Fibroblast of the aortic adventitia (primary cell): Measurements from ENCODE around the gene DAG1. TPM values are rescaled to one million over a fixed set of nuclear protein-coding genes. Genes with fewer than 3 reads are reported as not detected.

Experiments used
- DNase-seq: peaks from one replicate; pipeline ENCODE4 v3.0.0-alpha.2; 2010; ENCODE audit warnings: low read depth
- H3K4me3 ChIP-seq: 2 replicates; pipeline ENCODE4 v1.5.1; 2011; ENCODE audit warnings: low read depth, mild to moderate bottlenecking, control low read depth, low read length, moderate library complexity
- CTCF ChIP-seq: IDR thresholded peaks from 2 replicates; pipeline ENCODE4 v1.5.1; 2011; ENCODE audit warnings: mild to moderate bottlenecking, low read length, control low read depth, inconsistent platforms; ENCODE audit not compliant: insufficient read depth
- total RNA-seq: library from RNA; depleted of rRNA; stranded (reverse); fragments of >200 nt; gene quantifications from 2 replicates; pipeline ENCODE4 v1.2.3, GENCODE V29; 2012; ENCODE audit warnings: low replicate concordance

Gene DAG1
- 34.1 and 63.4 TPM in 2 replicates for total RNA-seq

- TF ChIP-seq CTCF: no peak
- peak; percentile 92 for DNase-seq
- H3K4me3 ChIP-seq: peak within 1 kb of the TSS; percentile 87
Measured at GRCh38 chr3:49469936-49470713, at the start of gene DAG1. Gene DAG1 (plus strand): TSS chr3:49470267. CDS start chr3:49510535, 40,268 bp downstream.

GRCh38 chr3:49421890-49422378, 48.1 kb upstream of the DAG1 start:
- DNase-seq: no peak
- H3K4me3 ChIP-seq: no peak overlapping the region
- TF ChIP-seq CTCF: no peak

- no peak for DNase-seq
- TF ChIP-seq CTCF: no peak
Measured at GRCh38 chr3:49422379-49423248, 47.5 kb upstream of the DAG1 start, which contains the start of gene AMT. Gene AMT (minus strand): TSS chr3:49422473. CDS start chr3:49422450, 23 bp downstream.

GRCh38 chr3:49424816-49425215, 45.3 kb upstream of the DAG1 start:
- H3K4me3 ChIP-seq: no peak overlapping the region
- no peak for TF ChIP-seq CTCF
- DNase-seq: no peak

More at GRCh38 chr3:49422379-49423248, 47.5 kb upstream of the DAG1 start, which contains the start of gene AMT:
- H3K4me3 ChIP-seq: no peak within 1 kb of the TSS

- no peak for DNase-seq
- no peak for TF ChIP-seq CTCF
- no peak overlapping the region for H3K4me3 ChIP-seq
Measured at GRCh38 chr3:49427586-49427985, 42.5 kb upstream of the DAG1 start.

GRCh38 chr3:49428752-49429080, 41.4 kb upstream of the DAG1 start:
- TF ChIP-seq CTCF: no peak
- DNase-seq: no peak

More at GRCh38 chr3:49428752-49429080, 41.4 kb upstream of the DAG1 start:
- peak overlapping the region; percentile 80 for H3K4me3 ChIP-seq
